Measurements from ENCODE around the gene VAMP4. TPM values are rescaled to one million over a fixed set of nuclear protein-coding genes. Genes with fewer than 3 reads are reported as not detected.

The VAMP4 gene
- total RNA-seq, 1 experiment from 2014 or later, result 4.2 TPM

- H3K18ac ChIP-seq (ENCODE audit: insufficient read length, low read depth, low read length), result no peak overlapping the region
Observed at GRCh38 chr1:171680339-171680738, 61.5 kb downstream of the VAMP4 start.

More at GRCh38 chr1:171680339-171680738, 61.5 kb downstream of the VAMP4 start:
- no peaks in the 10 kb centered on the region for H3K9me3 ChIP-seq (ENCODE audit: control insufficient read depth, low read depth, low read length)
- no peaks in the 10 kb centered on the region for H3K4me1 ChIP-seq (ENCODE audit: insufficient read depth, low read length)
- no peak overlapping the region for H3K27ac Mint-ChIP-seq
- H3K4ac ChIP-seq (ENCODE audit: low read depth, low read length), result no peak overlapping the region
- no peak overlapping the region for H2BK12ac ChIP-seq (ENCODE audit: insufficient read length, low read depth, low read length)
- H3K4me1 Mint-ChIP-seq, result no peaks in the 10 kb centered on the region
- H3K27me3 Mint-ChIP-seq (ENCODE audit: low read depth), result no peaks in the 10 kb centered on the region
- H3K23ac ChIP-seq (ENCODE audit: insufficient read length, low read depth, low read length), result no peak overlapping the region
- no peak overlapping the region for H2AK5ac ChIP-seq (ENCODE audit: insufficient read length, low read length)
- no peak overlapping the region for H3T11ph ChIP-seq (ENCODE audit: low read length)
- H4K5ac ChIP-seq (ENCODE audit: insufficient read length, low read depth, low read length), result no peak overlapping the region
- no peaks in the 10 kb centered on the region for H3K9me3 Mint-ChIP-seq
- no peaks in the 10 kb centered on the region for H3K79me1 ChIP-seq (ENCODE audit: insufficient read depth, low read depth, low read length, poor library complexity, severe bottlenecking)
- no peak overlapping the region for H3K14ac ChIP-seq (ENCODE audit: insufficient read depth, low read length)
- no peak overlapping the region for H2BK15ac ChIP-seq (ENCODE audit: low read depth, low read length)
- no peak overlapping the region for H4K8ac ChIP-seq (replicated peaks; ENCODE audit: insufficient read length, low read depth, low read length)
- no peak overlapping the region for H4K91ac ChIP-seq (ENCODE audit: insufficient read length, low read depth, low read length)
- no peak for DNase-seq
- no peak overlapping the region for H2BK5ac ChIP-seq (ENCODE audit: insufficient read length, low read length)
- H3K4me3 Mint-ChIP-seq, result no peak overlapping the region
- TF ChIP-seq CTCF (conservative IDR thresholded peaks at IDR 0.05), result no peak
- WGBS (ENCODE audit: extremely low coverage, insufficient read length, low lambda C conversion rate), result no CpG with 5 or more reads among the region's 3 CpGs
- no peak overlapping the region for H2BK120ac ChIP-seq (ENCODE audit: low read depth, low read length, poor library complexity, severe bottlenecking)
- H2BK20ac ChIP-seq (ENCODE audit: low read depth, low read length, poor library complexity, severe bottlenecking), result no peak overlapping the region
- H3K27me3 ChIP-seq (ENCODE audit: insufficient read depth, low read length), result no peaks in the 10 kb centered on the region
- no peaks in the 10 kb centered on the region for H3K36me3 Mint-ChIP-seq (ENCODE audit: insufficient read depth in 1 of 3, low read depth in 3 of 3)
- H3K4me2 ChIP-seq (ENCODE audit: insufficient read depth, insufficient read length, low read length), result no peak overlapping the region
- no peak overlapping the region for H2AFZ ChIP-seq (ENCODE audit: low read length)
- no peak overlapping the region for H3K9ac ChIP-seq (ENCODE audit: extremely low read depth, insufficient read length, low read length)
- H3K79me2 ChIP-seq (ENCODE audit: insufficient read depth, low read length), result no peaks in the 10 kb centered on the region
- H3K27ac ChIP-seq (ENCODE audit: insufficient read length, low read depth, low read length), result no peak overlapping the region
- H3K23me2 ChIP-seq (ENCODE audit: insufficient read length, low read depth, low read length, poor library complexity, severe bottlenecking), result no peaks in the 10 kb centered on the region
- no peaks in the 10 kb centered on the region for H4K20me1 ChIP-seq (ENCODE audit: control insufficient read depth, insufficient read depth, insufficient read length)
- no peak overlapping the region for H3K56ac ChIP-seq (ENCODE audit: insufficient read length, low read depth, low read length)
